ENCODE results near the gene ERG. TPM values are rescaled to one million over a fixed set of nuclear protein-coding genes. Genes with fewer than 3 reads are reported as not detected.

ERG gene
- total RNA-seq, 1 experiment from 2014 or later: 4.5 TPM

GRCh38 chr21:38341546-38342012, 156.7 kb downstream of the ERG start (continued):
- no peak for TF ChIP-seq STAT6 (CRISPR knock-in tag; conservative IDR thresholded peaks at IDR 0.05; ENCODE audit: low read depth)
- TF ChIP-seq ELF4 (CRISPR knock-in tag; IDR thresholded peaks at IDR 0.05; ENCODE audit: low read depth): no peak
- TF ChIP-seq OVOL2 (CRISPR knock-in tag; IDR thresholded peaks at IDR 0.05; ENCODE audit: borderline replicate concordance): no peak

- Mint-ChIP-seq H3K36me3 (no peaks in the 10 kb centered on the region), H3K27ac (no peak overlapping the region), H3K27me3 (ENCODE audit: low read depth) (no peaks in the 10 kb centered on the region; the same call in 1 of the 2 replicates), H3K4me1 (no peaks in the 10 kb centered on the region), H3K9me3 (peaks cover 9% of the 10 kb centered on the region), H3K4me3 (no peak overlapping the region)
- no peak for ATAC-seq
- no peak for DNase-seq (ENCODE audit: low spot score)
- TF ChIP-seq IRF1 (CRISPR knock-in tag; IDR thresholded peaks at IDR 0.05) (no peak), ZNF416 (CRISPR knock-in tag; IDR thresholded peaks at IDR 0.05) (no peak)
- ChIA-PET CTCF (no interaction called here), POLR2A (no interaction called here)
Measured at GRCh38 chr21:38340131-38340530, 158.1 kb downstream of the ERG start.

- Mint-ChIP-seq H3K27me3 (ENCODE audit: low read depth) (no peaks in the 10 kb centered on the region), H3K9me3 (peaks cover 9% of the 10 kb centered on the region), H3K4me3 (no peak overlapping the region), H3K27ac (no peak overlapping the region), H3K36me3 (no peaks in the 10 kb centered on the region), H3K4me1 (peaks cover under 1% of the 10 kb centered on the region; the same call in 1 of the 2 replicates)
- ATAC-seq: no peak
- POLR2A ChIA-PET: no interaction called here
- TF ChIP-seq SMAD3 (CRISPR knock-in tag; IDR thresholded peaks at IDR 0.05; ENCODE audit: borderline replicate concordance): no peak
- no peak for TF ChIP-seq EMX1 (CRISPR knock-in tag; IDR thresholded peaks at IDR 0.05)
- TF ChIP-seq MAX (CRISPR knock-in tag; IDR thresholded peaks at IDR 0.05): no peak
- TF ChIP-seq JUN (CRISPR knock-in tag; IDR thresholded peaks at IDR 0.05): no peak
- no peak for TF ChIP-seq ERG (CRISPR knock-in tag; IDR thresholded peaks at IDR 0.05)
- TF ChIP-seq MYBL2 (CRISPR knock-in tag; IDR thresholded peaks at IDR 0.05): no peak
- TF ChIP-seq ZNF532 (CRISPR knock-in tag; IDR thresholded peaks at IDR 0.05; ENCODE audit: borderline replicate concordance): no peak
- no peak for TF ChIP-seq GABPB1 (CRISPR knock-in tag; IDR thresholded peaks at IDR 0.05)
- TF ChIP-seq E2F5 (CRISPR knock-in tag; IDR thresholded peaks at IDR 0.05): no peak
- no peak for TF ChIP-seq ZNF671 (CRISPR knock-in tag; IDR thresholded peaks at IDR 0.05)
- TF ChIP-seq CREB1 (CRISPR knock-in tag; IDR thresholded peaks at IDR 0.05): no peak
- no peak for DNase-seq (ENCODE audit: low spot score)
- CTCF ChIA-PET: interaction anchor here (1.3 kb wide), 2 partner anchors 166 to 167 kb away, joined by 3 read pairs; no protein-coding TSS in a partner anchor
Measured at GRCh38 chr21:38337793-38338192, 160.5 kb downstream of the ERG start.

Data from WTC11 (cell line).